CD4-positive, alpha-beta T cell treated with Interleukin-4 for 4 hours (primary cell): ENCODE results near the gene HMGXB3.
A peak's percentile ranks its signal among the peaks of the same experiment; 100 is the strongest.

Experiments
- DNase-seq: peaks from one replicate; pipeline ENCODE4 v3.0.0-alpha.2; 2020

HMGXB3 gene, protein sequence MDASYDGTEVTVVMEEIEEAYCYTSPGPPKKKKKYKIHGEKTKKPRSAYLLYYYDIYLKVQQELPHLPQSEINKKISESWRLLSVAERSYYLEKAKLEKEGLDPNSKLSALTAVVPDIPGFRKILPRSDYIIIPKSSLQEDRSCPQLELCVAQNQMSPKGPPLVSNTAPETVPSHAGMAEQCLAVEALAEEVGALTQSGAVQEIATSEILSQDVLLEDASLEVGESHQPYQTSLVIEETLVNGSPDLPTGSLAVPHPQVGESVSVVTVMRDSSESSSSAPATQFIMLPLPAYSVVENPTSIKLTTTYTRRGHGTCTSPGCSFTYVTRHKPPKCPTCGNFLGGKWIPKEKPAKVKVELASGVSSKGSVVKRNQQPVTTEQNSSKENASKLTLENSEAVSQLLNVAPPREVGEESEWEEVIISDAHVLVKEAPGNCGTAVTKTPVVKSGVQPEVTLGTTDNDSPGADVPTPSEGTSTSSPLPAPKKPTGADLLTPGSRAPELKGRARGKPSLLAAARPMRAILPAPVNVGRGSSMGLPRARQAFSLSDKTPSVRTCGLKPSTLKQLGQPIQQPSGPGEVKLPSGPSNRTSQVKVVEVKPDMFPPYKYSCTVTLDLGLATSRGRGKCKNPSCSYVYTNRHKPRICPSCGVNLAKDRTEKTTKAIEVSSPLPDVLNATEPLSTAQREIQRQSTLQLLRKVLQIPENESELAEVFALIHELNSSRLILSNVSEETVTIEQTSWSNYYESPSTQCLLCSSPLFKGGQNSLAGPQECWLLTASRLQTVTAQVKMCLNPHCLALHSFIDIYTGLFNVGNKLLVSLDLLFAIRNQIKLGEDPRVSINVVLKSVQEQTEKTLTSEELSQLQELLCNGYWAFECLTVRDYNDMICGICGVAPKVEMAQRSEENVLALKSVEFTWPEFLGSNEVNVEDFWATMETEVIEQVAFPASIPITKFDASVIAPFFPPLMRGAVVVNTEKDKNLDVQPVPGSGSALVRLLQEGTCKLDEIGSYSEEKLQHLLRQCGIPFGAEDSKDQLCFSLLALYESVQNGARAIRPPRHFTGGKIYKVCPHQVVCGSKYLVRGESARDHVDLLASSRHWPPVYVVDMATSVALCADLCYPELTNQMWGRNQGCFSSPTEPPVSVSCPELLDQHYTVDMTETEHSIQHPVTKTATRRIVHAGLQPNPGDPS (N-terminal part only)

DNA sequence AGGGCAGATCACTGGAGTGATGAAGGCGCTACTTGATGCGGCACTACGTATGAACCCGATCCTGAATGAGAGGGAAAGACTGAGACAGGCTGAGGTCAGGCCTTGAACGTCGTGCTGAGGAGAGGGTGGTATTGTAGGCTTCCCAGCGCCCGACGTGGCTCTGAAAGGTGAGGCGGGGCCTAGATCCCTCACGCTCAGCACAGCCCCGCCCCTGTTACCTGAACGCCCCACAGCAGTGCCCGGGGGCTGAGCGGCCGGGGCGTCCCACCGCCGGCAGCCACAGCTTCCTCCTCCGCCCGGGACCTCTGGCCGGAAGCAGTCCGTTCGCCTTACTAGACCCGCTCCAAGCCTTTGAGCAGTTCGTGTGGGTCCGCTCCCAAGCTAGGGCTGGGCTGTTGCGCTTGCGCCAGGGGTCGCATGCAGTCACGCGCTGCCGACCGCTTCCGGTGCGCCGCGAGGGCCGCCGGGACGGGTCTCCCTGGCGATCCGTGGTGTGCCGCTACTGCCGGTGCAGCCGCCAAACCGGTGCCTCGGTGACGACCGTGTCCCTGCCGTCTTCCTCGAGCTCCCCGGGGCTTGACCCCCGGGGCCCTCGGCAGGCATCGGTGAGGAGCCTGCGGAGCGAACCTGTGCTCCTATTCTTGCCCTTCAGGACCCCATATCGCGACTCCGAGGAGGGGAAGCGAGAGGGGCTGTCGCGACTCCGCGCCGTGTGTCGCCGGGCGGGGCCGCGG, at the start of gene HMGXB3, which contains the start of gene TIGD6:
TSS of gene HMGXB3 (plus strand) at position 484 of the 734 bp plus-strand sequence. CDS start 4,114 bp downstream, outside the sequence.
TSS of gene TIGD6 (minus strand) at position 399 of the 734 bp plus-strand sequence. CDS start 4,306 bp downstream, outside the sequence.
- peak; percentile 87 for DNase-seq

DNA sequence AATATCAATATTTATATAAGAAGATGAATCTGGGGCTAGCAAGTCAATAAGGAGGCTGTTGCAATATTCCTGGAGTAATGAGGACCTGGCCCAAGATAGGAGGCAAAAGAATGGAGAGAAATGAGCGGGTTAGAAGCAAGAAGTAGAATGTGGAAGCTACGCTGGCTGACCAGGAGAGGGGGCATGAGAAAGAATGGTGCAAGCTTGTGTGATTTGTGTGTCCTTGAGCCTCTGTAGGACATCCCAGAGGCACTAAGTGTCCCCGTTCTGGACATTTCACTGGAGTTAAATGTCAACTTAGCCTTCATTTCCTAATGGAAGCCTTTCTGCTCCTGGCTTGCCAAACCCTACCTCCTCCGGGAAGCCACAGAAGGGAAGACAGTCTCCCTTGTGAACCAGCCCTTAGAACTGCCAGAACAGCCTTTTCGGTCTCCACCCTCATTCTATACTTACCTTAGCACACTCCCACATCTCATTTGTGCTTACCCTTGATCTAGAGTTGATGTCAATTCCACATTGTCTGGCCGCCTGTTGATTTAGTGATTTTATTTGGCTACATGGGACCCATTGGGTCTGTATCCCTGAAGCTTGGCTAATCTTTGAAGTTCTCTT, 49.3 kb upstream of the HMGXB3 start:
- DNase-seq: no peak

DNA sequence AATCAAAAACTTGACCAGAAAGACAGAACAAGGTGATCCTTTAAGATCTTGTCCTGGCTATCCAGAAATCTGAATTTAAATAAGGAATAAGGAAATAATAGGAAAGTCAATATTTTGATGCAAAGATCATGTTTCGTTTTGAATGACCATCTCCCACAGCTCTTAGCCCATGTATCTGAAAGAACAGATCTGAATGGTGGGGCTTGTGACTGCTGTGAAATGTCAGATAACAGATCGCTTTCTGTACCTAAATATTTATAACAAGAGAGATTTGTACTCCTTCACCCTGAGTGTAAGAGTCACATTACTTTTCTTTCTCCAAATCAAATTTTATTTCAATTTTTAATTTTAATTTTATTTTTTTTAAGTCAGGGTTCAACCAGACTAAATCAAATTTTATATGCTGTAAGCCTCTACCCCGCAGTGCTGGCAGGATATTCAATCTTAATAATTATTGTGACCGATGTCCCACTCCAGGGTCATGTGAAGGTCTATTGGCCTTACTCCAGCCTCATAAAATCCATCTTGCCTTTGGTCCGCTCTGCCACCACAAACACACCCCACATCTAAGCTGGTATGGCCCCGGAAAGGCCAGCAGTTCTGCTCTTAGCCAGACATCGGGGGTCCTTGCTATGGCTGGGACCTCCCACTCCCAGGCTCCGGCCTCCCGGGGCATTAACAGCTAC, 47.0 kb upstream of the HMGXB3 start:
- no peak for DNase-seq

DNA sequence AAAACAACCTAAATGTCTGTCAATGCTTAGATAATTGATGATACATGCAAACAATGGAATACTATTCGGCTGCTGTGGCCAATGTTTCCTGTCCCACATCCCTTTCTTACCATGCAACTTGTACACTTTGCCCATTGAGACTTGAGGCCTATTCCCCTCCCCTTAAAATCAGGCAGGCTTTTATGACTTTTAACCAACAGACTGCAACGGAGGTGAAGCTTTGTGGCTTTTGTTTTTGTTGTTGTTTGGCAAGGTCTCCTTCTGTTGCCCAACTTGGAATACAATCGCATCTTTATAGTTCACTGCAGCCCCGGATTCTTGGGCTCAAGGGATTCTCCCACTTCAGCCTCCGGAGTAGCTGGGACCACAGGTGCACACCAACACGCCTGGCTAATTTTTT, 45.7 kb upstream of the HMGXB3 start:
- no peak for DNase-seq

DNA sequence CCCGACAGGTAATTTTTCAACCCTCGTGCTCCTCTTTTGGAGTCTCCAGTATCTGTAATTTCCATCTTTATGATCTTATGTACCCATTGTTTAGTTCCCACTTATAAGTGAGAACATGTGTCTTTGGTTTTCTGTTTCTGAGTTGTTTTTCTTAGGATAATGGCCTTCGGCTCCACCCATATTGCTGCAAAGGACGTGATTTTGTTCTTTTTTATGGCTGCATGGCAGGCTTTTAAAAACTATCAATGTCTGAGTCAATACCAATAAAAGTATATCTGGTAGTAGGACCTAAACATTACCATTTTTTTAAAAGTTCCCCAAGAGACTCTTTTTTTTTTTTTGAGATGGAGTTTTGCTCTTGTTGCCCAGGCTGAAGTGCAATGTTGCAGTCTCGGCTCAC, 43.9 kb upstream of the HMGXB3 start:
- no peak for DNase-seq

DNA sequence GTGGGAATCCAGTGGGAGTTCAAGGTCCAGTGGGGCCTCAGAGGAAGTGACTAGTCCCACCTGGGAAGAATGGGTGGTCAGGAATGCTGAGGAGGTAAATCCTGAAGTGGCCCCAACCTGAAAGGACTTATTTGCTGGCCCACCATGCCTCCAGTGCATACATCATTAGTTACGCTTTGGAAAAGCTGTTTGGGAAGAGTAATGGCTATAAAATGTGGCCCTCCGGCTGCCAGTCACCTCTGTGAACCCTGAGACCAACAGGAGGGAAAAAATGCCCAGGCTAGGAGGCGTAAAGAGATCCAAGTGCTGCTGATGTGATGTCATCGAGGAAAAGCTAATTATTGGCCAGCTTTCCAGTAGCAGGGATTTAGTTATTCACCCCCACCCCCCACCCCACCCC, 42.7 kb upstream of the HMGXB3 start:
- no peak for DNase-seq

DNA sequence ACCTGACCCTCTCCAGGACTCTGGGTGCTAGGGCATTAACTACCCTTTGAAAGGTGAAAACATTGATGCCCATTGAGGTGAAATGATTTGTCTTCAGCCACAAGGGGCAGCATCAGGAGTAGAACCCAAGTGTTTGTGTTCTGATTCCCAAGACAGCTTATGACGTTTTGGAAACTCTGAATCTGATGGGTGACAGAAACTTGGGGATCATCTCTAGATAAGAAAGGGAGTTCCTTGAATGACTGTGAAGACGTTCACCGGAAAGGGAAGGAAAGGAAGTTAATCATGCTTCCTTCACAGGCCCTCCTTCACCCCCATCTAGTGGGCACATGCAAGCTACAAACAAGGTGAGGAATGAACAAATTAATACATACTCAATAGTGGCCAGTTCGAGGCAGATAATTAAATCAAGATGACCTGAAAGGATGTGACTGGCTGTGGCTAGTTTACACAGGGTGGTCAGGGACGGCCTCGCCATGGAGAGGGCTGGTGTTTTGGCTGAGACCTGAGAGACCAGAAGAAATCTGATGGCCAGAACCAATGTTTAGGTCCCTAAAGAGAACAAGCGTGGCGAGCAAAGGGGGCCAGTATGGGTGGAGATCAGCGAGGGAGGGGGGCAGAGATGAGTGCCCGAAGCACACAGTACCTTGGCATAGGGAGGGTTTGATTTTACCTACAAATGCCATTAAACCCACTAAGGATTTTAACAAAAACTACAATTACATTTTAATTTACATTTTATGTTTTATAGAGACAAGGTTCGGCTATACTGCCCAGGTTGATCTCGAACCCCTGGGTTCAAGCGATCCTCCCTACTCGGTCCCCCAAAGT, 40.9 kb upstream of the HMGXB3 start:
- peak; percentile 75 for DNase-seq

DNA sequence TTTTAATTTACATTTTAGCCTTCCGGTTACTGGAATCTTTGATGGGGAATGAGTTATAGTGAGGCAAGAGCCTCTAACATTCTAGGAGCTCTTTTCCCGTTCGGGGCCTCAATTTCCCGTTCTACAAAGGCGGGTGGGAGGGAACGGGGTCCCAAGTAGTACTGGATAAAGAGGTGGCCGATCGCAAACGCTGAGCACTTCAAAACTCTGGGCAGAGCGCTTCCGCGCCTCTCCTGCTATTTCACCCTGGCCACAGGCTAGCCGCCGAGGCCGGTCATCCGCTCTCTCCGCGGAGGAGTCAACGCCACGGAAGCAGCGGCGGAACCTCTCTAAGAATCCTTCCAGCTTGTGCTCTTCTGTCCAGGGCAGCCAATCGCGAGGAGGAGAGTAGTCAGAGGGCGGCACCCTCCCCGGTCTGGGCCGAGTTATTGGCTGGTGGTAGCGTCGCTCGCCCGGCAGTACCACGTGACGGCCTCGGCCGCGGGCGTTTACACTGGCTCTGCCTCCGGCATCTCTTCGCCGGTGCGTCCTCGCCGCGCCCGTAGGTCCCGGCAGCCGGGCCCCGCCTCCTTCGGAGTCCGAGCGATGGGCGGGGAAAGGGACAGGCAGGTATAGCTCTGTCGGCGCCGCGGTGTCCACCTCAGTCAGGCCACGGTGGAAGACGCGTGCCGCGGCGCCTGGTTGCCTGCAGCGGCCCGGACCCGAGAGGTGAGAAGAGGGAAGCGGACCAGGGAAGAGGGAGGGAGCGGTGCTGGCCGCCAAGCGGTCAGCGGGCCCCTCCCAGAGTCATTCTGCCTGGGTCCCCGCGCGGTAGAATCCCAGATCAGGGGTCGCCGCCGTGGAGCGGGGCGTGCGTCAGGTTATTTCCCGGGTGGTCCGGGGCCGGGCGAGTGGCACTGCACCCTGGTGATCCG, 40.0 kb upstream of the HMGXB3 start, which contains the start of gene SLC26A2:
TSS of gene SLC26A2 (plus strand) at position 487 of the 914 bp plus-strand sequence. CDS start 16,895 bp downstream, outside the sequence.
- peak; percentile 94 for DNase-seq

DNA sequence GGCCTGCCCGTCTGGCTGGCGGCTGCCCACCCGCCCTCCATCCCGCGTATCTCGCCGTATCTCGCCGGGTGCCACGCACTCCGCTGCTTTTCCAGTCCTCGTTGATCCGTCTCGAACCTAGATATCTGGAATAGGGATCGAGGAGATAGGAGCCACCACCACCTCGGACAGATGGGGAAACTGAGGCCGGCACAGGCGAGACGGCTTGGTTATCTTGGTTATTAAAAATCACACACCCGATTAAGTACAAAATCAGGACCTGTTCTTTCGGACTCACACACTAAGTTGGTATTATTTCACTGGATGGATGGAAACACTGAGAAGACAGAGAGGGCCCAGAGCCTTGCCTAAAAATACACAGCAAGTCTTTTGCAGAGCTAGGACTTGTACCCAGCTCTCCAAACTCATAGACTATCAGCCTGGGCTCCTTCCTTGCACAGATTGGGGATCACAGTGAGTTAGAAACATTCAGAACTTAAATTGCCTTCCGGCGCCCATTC, 39.3 kb upstream of the HMGXB3 start:
- DNase-seq: no peak

DNA sequence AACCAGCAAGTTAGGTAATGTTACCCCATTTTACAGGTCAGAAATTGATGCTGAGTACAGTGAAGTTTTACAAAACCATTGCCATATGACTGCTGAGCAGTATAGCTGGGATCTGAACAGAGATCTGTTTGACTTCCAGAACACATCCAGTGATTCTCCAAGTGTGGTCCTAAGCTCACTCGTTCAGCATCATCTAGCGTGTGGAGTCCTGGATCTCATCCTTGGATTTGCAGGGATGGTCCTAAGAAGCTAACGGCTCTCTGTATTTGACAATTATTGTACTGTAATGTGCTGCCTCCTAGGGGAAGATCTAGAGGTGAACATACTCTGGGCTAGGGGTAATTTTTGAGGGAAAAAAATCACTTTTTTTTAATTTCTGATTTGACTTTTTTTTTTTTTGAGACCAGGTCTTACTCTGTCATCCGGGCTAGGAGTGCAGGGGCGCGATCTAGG, 38.6 kb upstream of the HMGXB3 start:
- peak; percentile 14 for DNase-seq

DNA sequence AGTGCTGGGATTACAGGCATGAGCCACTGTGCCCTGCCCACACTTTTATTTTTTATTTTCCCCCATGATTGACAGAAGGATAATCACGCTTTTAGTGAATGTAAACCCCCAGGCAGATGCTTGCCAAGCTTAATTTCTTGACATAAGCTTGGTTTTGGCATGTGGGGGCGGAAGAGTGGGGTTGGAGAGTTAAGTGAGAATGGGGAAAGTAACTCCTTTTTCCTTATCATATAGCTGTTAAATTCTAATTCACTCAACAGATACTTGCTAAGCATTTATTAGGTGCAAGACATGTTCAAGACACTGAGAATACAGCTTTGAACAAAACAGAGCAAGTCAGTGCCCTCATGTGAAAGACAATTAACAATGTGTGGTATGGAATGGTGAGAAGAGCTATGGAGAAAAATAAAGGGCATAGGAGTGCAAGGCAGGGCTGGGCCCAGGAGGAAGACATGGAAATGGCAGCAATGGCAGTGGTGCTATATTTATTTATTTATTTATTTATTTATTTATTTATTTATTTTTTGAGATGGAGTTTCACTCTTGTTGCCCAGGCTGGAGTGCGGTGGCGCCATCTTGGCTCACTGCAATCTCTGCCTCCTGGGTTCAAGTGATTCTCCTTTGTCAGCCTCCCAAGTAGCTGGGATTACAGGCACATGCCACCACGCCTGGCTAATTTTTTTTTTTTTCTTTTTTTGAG, 37.8 kb upstream of the HMGXB3 start:
- DNase-seq: no peak

DNA sequence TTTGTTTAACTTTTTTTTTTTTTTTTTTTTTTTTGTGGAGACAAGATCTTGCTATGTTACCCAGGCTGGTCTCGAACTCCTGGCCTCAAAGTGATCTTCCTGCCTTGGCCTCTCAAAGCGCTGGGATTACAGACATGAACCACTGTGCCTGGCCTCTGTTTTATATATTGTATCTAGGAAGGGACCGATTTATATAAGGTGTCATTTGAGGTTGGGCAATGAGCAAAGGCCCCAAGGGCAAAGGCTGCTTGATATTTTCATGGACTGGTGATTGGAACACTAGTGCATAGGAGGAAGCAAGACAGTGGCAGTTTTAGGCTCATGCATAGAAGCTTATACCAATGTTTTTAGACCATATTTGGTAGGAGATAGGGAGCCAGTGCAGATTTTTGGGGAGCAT, 36.8 kb upstream of the HMGXB3 start:
- no peak for DNase-seq

DNA sequence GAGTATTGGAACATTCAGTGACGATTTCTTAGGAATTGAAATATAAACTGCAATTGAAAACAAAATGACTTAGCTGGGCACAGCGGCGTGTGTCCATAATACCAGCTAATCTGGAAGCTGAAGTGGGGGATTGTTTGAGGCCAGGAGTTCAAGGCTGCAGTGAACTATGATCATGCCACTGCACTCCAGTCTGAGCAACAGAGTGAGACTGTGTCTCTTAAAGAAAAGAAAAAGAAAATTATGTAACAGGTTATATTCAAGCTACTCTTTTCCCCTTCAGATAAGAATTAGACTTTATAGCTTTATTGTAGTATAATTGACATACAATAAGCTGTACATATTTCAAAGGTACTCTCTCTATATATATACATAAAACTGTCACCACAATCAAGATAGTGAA, 33.6 kb upstream of the HMGXB3 start:
- no peak for DNase-seq

DNA sequence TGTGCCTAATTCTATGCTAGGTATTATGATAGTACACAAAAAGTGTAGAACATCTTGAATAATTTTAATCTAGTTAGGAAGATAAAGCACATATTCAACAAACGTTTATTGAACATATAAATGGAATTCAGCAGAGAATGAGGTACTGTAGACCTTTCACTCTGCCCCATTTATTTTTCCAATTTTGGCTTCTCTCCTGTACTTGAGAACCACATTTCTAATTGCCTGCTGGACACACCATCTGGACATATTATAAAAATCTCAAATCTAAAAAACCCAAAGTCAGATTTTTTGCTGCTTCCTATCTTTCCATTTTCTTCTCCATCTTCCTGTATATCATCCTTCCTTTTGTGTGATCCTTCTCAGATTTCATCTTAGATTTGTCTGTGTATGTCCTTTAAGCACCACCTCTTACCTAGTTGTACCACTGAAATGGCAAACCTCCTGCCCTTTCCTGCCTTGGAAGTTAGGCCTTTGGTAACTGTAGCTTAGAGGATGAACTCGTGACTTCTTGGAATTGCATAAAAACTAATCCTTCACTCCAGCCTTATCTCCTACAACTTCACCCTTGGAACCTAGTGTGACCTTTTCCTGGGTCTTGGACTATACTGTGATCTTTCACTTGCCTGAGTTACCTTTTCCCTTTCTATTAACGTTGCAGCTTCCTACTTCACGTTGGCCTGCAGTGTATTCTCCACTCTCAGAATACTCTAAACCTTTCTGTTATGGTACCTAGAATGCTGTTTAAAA, 31.2 kb upstream of the HMGXB3 start:
- DNase-seq: no peak

DNA sequence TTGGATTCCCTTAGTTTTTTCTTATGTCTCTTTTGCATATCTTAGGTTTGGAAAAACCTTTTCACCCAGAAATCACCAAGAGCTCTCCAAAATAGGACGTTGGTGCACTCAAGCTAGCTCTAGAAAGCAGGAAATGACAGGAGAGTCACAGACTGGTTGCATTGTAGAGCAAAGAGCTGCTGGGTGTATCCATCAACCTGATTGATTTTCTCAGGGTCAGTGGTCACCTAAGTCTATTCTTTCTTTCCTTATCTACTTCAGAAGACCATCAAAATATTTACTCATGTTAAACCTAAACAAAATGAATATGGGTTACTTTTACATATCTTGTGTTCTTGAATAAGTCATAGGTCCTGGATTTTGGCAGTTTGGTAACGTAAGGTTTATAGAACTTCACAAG, 25.1 kb upstream of the HMGXB3 start:
- DNase-seq: no peak

DNA sequence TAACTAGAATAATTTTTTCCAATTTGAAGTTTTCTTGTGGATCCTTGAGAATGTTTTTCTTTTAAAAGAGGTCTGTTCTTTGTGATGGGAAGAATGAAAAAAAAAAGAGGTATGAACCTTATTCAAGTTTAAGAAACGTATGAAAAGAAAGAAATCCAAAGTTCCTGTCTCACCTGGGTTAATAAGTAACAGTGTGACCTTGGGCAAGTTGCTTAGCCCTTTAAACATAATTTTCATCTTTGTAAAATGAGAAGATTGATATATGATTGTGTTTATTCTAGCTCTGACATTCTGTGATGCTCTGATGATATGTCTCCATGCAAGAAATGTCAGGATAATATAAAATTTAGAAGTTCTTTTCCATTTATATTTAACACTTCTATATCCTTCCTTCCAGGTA, 20.6 kb upstream of the HMGXB3 start:
- no peak for DNase-seq

DNA sequence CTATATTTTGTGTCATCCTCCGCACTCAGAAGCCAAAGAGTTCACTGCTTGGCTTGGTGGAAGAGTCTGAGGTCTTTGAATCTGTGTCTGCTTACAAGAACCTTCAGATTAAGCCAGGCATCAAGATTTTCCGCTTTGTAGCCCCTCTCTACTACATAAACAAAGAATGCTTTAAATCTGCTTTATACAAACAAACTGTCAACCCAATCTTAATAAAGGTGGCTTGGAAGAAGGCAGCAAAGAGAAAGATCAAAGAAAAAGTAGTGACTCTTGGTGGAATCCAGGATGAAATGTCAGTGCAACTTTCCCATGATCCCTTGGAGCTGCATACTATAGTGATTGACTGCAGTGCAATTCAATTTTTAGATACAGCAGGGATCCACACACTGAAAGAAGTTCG, 19.3 kb upstream of the HMGXB3 start:
- no peak for DNase-seq
